Measurements from ENCODE around the gene DCAF17.
"Not testable (repeated sequence)": the region's sequence is repeated elsewhere in the genome, so short reads cannot be mapped to it uniquely, and the experiment has no call there.

- TF ChIP-seq CTCF (IDR thresholded peaks at IDR 0.05; ENCODE audit: borderline replicate concordance, extremely low read depth, low read length, poor library complexity, severe bottlenecking); EZH2 (IDR thresholded peaks at IDR 0.05; ENCODE audit: borderline replicate concordance, low read depth, low read length, severe bottlenecking): not testable (repeated sequence)
Measured at GRCh38 chr2:171530859-171531258, 96.8 kb downstream of the DCAF17 start.

Measured in DND-41 (cell line).